Left lung (tissue), 10 donors: ENCODE results near the gene ITGA11. TPM values are rescaled to one million over a fixed set of nuclear protein-coding genes. Genes with fewer than 3 reads are reported as not detected.

ENCODE experiments used
- ATAC-seq: fragments of 200-7000 bp; cut with Tn5 transposase; one replicate; pipeline ENCODE4 v1.9.1; 2020; ENCODE audit warnings: moderate library complexity
- DNase-seq, 4 donors: peaks; one replicate each; pipeline ENCODE4 v3.0.0-alpha.2; 2013 to 2020
- H3K27ac ChIP-seq, 2 donors: fragments of 200-600 bp; sonication (generic) in 1 of 2; one replicate each; pipeline versions ENCODE4 v1.5.0 to v1.8.0; 2020 to 2021
- H3K27me3 ChIP-seq, 2 donors: fragments of 200-600 bp; sonication (generic) in 1 of 2; one replicate each; pipeline versions ENCODE4 v1.5.0 to v1.8.0; 2020 to 2021
- H3K36me3 ChIP-seq, 2 donors: fragments of 200-600 bp; sonication (generic) in 1 of 2; one replicate each; pipeline versions ENCODE4 v1.5.0 to v1.8.0; 2020 to 2021
- H3K4me1 ChIP-seq, 2 donors: fragments of 200-600 bp; one replicate each; pipeline ENCODE4 v1.8.0; 2021
- H3K4me3 ChIP-seq, 2 donors: fragments of 200-600 bp; sonication (generic) in 1 of 2; one replicate each; pipeline versions ENCODE4 v1.5.0 to v1.8.0; 2020 to 2021; ENCODE audit warnings: mild to moderate bottlenecking in 1 of 2
- H3K9me3 ChIP-seq, 2 donors: fragments of 200-600 bp; sonication (generic) in 1 of 2; one replicate each; pipeline versions ENCODE4 v1.5.0 to v1.8.0; 2020 to 2021
- CTCF ChIP-seq, 2 donors: fragments of 200-600 bp; sonication (generic) in 1 of 2; IDR thresholded peaks; one replicate each; pipeline versions ENCODE4 v1.5.0 to v1.8.0; 2021; ENCODE audit warnings: antibody characterized with exemption in 2 of 2
- intact Hi-C, 2 donors: fragments of 100-400 bp; cut with DNase I; formaldehyde crosslinking; loops; one replicate each; pipeline versions ENCODE4 v1.11.2 to v1.14.2; 2022
- polyA plus RNA-seq, 6 donors: library from polyadenylated mRNA; unstranded; fragments of 120-200 nt; gene quantifications; one replicate each; pipeline ENCODE4 v1.2.1, GENCODE V29; 2013; ENCODE audit not compliant: insufficient read length in 6 of 6
- total RNA-seq, 2 donors: library from RNA; stranded (reverse); fragmentation: NEBNext Ultra II Directional; extraction: Animal tissue kit (Norgen Biotek cat#: 25700); gene quantifications; one replicate each; pipeline ENCODE4 v1.2.1, GENCODE V29; 2021
- donor health status: DM: no; HTN: yes; CAD: no.
- donor health status: DM: no; HTN: no; CAD: no.

Gene ITGA11
- total and polyA plus RNA-seq, 8 donors: 1.1 to 7.3 (median 1.8) TPM

GRCh38 chr15:68278595-68279405 is 153.2 kb downstream of the ITGA11 start:
- peak overlapping the region; percentile 95 to 97 for H3K27ac ChIP-seq
- H3K27me3 ChIP-seq: no peaks in the 10 kb centered on the region
- peaks cover 19 to 59% of the 10 kb centered on the region in 2 donors for H3K4me1 ChIP-seq
- no peak for TF ChIP-seq CTCF (IDR thresholded peaks at IDR 0.05)
- DNase-seq: no peak
- H3K4me3 ChIP-seq: peak overlapping the region; percentile 66 to 79
- H3K36me3 ChIP-seq: peaks cover 0 to under 1% of the 10 kb centered on the region in 2 donors
- ATAC-seq: peak; percentile 0
- H3K9me3 ChIP-seq: no peaks in the 10 kb centered on the region
- intact Hi-C loops: no loop called here

- peak overlapping the region; percentile 66 to 79 for H3K4me3 ChIP-seq
- H3K27ac ChIP-seq: peak overlapping the region; percentile 95 to 97
- H3K27me3 ChIP-seq: no peaks in the 10 kb centered on the region
- ATAC-seq: no peak
- H3K36me3 ChIP-seq: no peaks in the 10 kb centered on the region
- DNase-seq: no peak
- peaks cover 19 to 55% of the 10 kb centered on the region in 2 donors for H3K4me1 ChIP-seq
- no peak for TF ChIP-seq CTCF (IDR thresholded peaks at IDR 0.05)
- no peaks in the 10 kb centered on the region for H3K9me3 ChIP-seq
- intact Hi-C loops: no loop called here
Observed at GRCh38 chr15:68278345-68278594, 153.7 kb downstream of the ITGA11 start.

GRCh38 chr15:68277603-68278344 is 154.2 kb downstream of the ITGA11 start, which contains the start of gene FEM1B:
FEM1B (plus strand) TSS chr15:68277745; CDS start chr15:68278418, 673 bp downstream.
- H3K9me3 ChIP-seq: no peaks in the 10 kb centered on the region
- intact Hi-C loops: no loop called here
- ATAC-seq (peak; percentile 92), DNase-seq (peak; percentile 93 to 97 (median 94))
- peaks cover 19 to 50% of the 10 kb centered on the region in 2 donors for H3K4me1 ChIP-seq
- H3K27ac ChIP-seq: peak within 1 kb of the TSS; percentile 95 to 97
- no peaks in the 10 kb centered on the region for H3K27me3 ChIP-seq
- TF ChIP-seq CTCF (IDR thresholded peaks at IDR 0.05): peak in 1 of 2 donors; percentile 26
- peak within 1 kb of the TSS; percentile 66 to 79 for H3K4me3 ChIP-seq
- H3K36me3 ChIP-seq: no peaks in the 10 kb centered on the region

- ATAC-seq (peak; percentile 10), DNase-seq (peak in 2 of 4 donors; percentile 42 to 69)
- H3K9me3 ChIP-seq: no peaks in the 10 kb centered on the region
- peaks cover 19 to 44% of the 10 kb centered on the region in 2 donors for H3K4me1 ChIP-seq
- peak overlapping the region; percentile 95 to 97 for H3K27ac ChIP-seq
- H3K36me3 ChIP-seq: no peaks in the 10 kb centered on the region
- H3K27me3 ChIP-seq: no peaks in the 10 kb centered on the region
- peak overlapping the region; percentile 66 to 79 for H3K4me3 ChIP-seq
- intact Hi-C loops: no loop called here
- TF ChIP-seq CTCF (IDR thresholded peaks at IDR 0.05): no peak
Observed at GRCh38 chr15:68277131-68277602, 154.8 kb downstream of the ITGA11 start.

GRCh38 chr15:68276668-68277067 is 155.3 kb downstream of the ITGA11 start:
- ATAC-seq: no peak
- TF ChIP-seq CTCF (IDR thresholded peaks at IDR 0.05): no peak
- intact Hi-C loops: no loop called here
- Histone ChIP-seq H3K27me3 (no peaks in the 10 kb centered on the region), H3K9me3 (no peaks in the 10 kb centered on the region), H3K36me3 (no peaks in the 10 kb centered on the region), H3K4me1 (peaks cover 22 to 39% of the 10 kb centered on the region in 2 donors), H3K27ac (peak overlapping the region; percentile 95 to 97), H3K4me3 (peak overlapping the region; percentile 66 to 79)
- DNase-seq: no peak
